ENCODE measurements around the gene IQGAP2. TPM values are rescaled to one million over a fixed set of nuclear protein-coding genes. Genes with fewer than 3 reads are reported as not detected.

IQGAP2 gene
- total and polyA plus RNA-seq, 9 of the 15 experiments (the other 6 are each of a cell fraction or from before 2014, with no cell fraction given), result 8.7 to 23.2 (median 17.4) TPM

GRCh38 chr5:76742583-76742982 is 339.5 kb downstream of the IQGAP2 start:
- TF ChIP-seq SMC3 (conservative IDR thresholded peaks at IDR 0.05; ENCODE audit: insufficient read depth, low read depth, low read length) (no peak), TARDBP (IDR thresholded peaks at IDR 0.05) (no peak), NR4A1 (CRISPR knock-in tag; IDR thresholded peaks at IDR 0.05) (no peak), NR4A1 (tag; IDR thresholded peaks at IDR 0.05) (no peak), ZNF707 (CRISPR knock-in tag; conservative IDR thresholded peaks at IDR 0.05) (no peak), FIP1L1 (IDR thresholded peaks at IDR 0.05; ENCODE audit: low read depth, low read length, poor library complexity, severe bottlenecking) (no peak), BRCA1 (IDR thresholded peaks at IDR 0.05) (no peak), BRCA1 (CRISPR knock-in tag; IDR thresholded peaks at IDR 0.05) (no peak), MECOM (CRISPR knock-in tag; IDR thresholded peaks at IDR 0.05) (no peak), FOSL1 (tag; conservative IDR thresholded peaks at IDR 0.05) (no peak), GTF2A2 (tag; IDR thresholded peaks at IDR 0.05) (no peak), RBM14 (IDR thresholded peaks at IDR 0.05; ENCODE audit: borderline replicate concordance, insufficient read depth, low read depth, low read length) (no peak), POLR2G (IDR thresholded peaks at IDR 0.05; ENCODE audit: low read depth, low read length) (no peak)
- Histone ChIP-seq H3K27ac (ENCODE audit: extremely low read depth, low read depth, low read length) (no peak overlapping the region), H3K9ac (ENCODE audit: insufficient read depth in 1 of 2, low read depth in 2 of 2, low read length in 2 of 2) (no peak overlapping the region), H3K9me3 (replicated peaks; ENCODE audit: control insufficient read depth, insufficient read depth, low read depth, low read length) (no peaks in the 10 kb centered on the region), H3K27me3 (ENCODE audit: control insufficient read depth in 2 of 2, insufficient read depth in 2 of 2, low read length in 2 of 2) (no peaks in the 10 kb centered on the region), H3K4me3 (no peak overlapping the region), H3K4me1 (replicated peaks in 1 of 2; ENCODE audit: control insufficient read depth in 2 of 2, insufficient read depth in 2 of 2, low read length in 2 of 2) (peaks cover 6 to 17% of the 10 kb centered on the region in 2 experiments; a peak in 3 of 5 replicates), H2AFZ (ENCODE audit: low read depth, low read length) (peak overlapping the region; percentile 9), H4K20me1 (replicated peaks; ENCODE audit: control insufficient read depth, insufficient read depth, low read length) (no peaks in the 10 kb centered on the region), H3K36me3 (ENCODE audit: control insufficient read depth, insufficient read depth, low read length) (no peaks in the 10 kb centered on the region), H3K4me2 (ENCODE audit: insufficient read depth, low read length) (no peak overlapping the region), H3K9me1 (ENCODE audit: control insufficient read depth, insufficient read depth, low read length) (no peaks in the 10 kb centered on the region), H3K79me2 (ENCODE audit: control insufficient read depth, insufficient read depth, low read length) (no peaks in the 10 kb centered on the region)
- in situ Hi-C loops (cut with MboI), result no loop called here
- ChIA-PET CTCF (ENCODE audit: low intra/inter-chr PET ratio) (no interaction called here), POLR2A (interaction anchor here (0.7 kb wide), 1 partner anchor 12 kb away, joined by 3 read pairs; no protein-coding TSS in a partner anchor)
- ATAC-seq (no peak), FAIRE-seq (no peak), DNase-seq (ENCODE audit: extremely low read depth in 1 of 4, low spot score in 3 of 4) (no peak)
- intact Hi-C loops (cut with micrococcal nuclease), result no loop called here
- BruUV-seq (replicated peaks), result no TSS peak
- WGBS (ENCODE audit: insufficient coverage, low coverage, missing lambda C conversion rate), result 22% methylated on average over 4 of the region's 4 CpGs
